ENCODE data around the gene F2RL1. TPM values are rescaled to one million over a fixed set of nuclear protein-coding genes. Genes with fewer than 3 reads are reported as not detected.

F2RL1 gene
- total and polyA plus RNA-seq, 2 of the 13 experiments (the other 11 are each of a cell fraction or from before 2014, with no cell fraction given), result 9.9 to 23.0 TPM

DNA sequence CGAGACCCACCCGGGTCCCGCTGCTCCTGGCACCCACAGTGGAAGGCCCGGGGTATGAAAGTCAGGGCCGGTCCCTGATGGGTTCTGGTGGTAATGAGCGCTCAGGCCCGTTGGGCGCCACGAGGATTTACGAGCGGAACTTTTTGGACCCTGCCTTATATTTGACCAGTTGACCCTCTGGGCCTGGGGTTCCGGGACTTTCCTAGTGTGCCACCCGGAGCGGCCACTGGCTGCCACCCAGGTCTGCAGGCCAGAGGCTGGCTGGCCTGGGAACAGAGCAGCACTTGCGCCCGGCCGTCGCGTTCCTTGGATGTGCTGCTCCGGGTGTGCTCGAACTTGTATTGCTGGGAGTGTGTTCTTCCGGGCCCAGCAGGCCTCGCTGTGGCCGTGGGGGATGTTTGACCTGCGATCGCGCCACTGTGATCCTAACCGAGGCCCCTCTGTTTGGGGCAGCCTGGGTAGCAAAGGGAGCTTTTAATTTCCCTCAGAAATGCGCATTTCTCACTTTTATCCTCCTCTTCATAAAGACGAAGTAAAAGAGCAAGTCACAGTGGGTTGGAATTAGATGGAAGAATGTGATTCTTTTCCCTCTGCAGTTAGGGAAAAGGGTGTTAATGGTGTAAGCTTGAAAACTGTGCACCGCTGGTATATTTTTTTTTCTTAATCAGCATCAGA is 1.2 kb downstream of the F2RL1 start (continued):
- TF ChIP-seq ZFAT (CRISPR knock-in tag; conservative IDR thresholded peaks at IDR 0.05) (no peak), ZNF337 (CRISPR knock-in tag; IDR thresholded peaks at IDR 0.05; ENCODE audit: borderline replicate concordance, low read depth) (no peak), RORA (CRISPR knock-in tag; IDR thresholded peaks at IDR 0.05) (no peak), KLF6 (CRISPR knock-in tag; IDR thresholded peaks at IDR 0.05) (no peak), POLR2AphosphoS5 (IDR thresholded peaks at IDR 0.05; ENCODE audit: low read depth, low read length) (no peak), KLF9 (CRISPR knock-in tag; IDR thresholded peaks at IDR 0.05; ENCODE audit: low read depth) (no peak), GLI4 (CRISPR knock-in tag; IDR thresholded peaks at IDR 0.05; ENCODE audit: borderline replicate concordance) (no peak), ZBTB21 (CRISPR knock-in tag; IDR thresholded peaks at IDR 0.05) (no peak), ZNF546 (CRISPR knock-in tag; conservative IDR thresholded peaks at IDR 0.05) (no peak), SOX6 (IDR thresholded peaks at IDR 0.05) (no peak), SOX6 (CRISPR knock-in tag; IDR thresholded peaks at IDR 0.05) (0 out of 2 replicates have a peak, but pooled peaks have one; percentile 11), SMYD3 (CRISPR knock-in tag; IDR thresholded peaks at IDR 0.05) (no peak), GABPB1 (CRISPR knock-in tag; IDR thresholded peaks at IDR 0.05) (peak; percentile 38; the same call in 1 of the 2 replicates), NFIC (IDR thresholded peaks at IDR 0.05; ENCODE audit: low read length) (no peak), STAT5B (CRISPR knock-in tag; IDR thresholded peaks at IDR 0.05) (no peak), ASH2L (IDR thresholded peaks at IDR 0.05; ENCODE audit: insufficient read length, low read depth, low read length) (no peak), YY1 (IDR thresholded peaks at IDR 0.05; ENCODE audit: insufficient read depth, insufficient replicate concordance, low read depth, low read length) (no peak), RBAK (CRISPR knock-in tag; IDR thresholded peaks at IDR 0.05) (no peak)
- TF ChIP-seq, protein P1, sequence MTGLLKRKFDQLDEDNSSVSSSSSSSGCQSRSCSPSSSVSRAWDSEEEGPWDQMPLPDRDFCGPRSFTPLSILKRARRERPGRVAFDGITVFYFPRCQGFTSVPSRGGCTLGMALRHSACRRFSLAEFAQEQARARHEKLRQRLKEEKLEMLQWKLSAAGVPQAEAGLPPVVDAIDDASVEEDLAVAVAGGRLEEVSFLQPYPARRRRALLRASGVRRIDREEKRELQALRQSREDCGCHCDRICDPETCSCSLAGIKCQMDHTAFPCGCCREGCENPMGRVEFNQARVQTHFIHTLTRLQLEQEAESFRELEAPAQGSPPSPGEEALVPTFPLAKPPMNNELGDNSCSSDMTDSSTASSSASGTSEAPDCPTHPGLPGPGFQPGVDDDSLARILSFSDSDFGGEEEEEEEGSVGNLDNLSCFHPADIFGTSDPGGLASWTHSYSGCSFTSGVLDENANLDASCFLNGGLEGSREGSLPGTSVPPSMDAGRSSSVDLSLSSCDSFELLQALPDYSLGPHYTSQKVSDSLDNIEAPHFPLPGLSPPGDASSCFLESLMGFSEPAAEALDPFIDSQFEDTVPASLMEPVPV (CRISPR knock-in tag; IDR thresholded peaks at IDR 0.05), result no peak
- TF ChIP-seq, protein P2, sequence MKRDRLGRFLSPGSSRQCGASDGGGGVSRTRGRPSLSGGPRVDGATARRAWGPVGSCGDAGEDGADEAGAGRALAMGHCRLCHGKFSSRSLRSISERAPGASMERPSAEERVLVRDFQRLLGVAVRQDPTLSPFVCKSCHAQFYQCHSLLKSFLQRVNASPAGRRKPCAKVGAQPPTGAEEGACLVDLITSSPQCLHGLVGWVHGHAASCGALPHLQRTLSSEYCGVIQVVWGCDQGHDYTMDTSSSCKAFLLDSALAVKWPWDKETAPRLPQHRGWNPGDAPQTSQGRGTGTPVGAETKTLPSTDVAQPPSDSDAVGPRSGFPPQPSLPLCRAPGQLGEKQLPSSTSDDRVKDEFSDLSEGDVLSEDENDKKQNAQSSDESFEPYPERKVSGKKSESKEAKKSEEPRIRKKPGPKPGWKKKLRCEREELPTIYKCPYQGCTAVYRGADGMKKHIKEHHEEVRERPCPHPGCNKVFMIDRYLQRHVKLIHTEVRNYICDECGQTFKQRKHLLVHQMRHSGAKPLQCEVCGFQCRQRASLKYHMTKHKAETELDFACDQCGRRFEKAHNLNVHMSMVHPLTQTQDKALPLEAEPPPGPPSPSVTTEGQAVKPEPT (CRISPR knock-in tag; IDR thresholded peaks at IDR 0.05; ENCODE audit: low read depth), result no peak

Measured in HepG2 (cell line).